ENCODE results near the gene PSD2. TPM values are rescaled to one million over a fixed set of nuclear protein-coding genes. Genes with fewer than 3 reads are reported as not detected.

The PSD2 gene
- total and polyA plus RNA-seq, 8 donors, result 0.06 to 0.66 (median 0.16) TPM

DNA sequence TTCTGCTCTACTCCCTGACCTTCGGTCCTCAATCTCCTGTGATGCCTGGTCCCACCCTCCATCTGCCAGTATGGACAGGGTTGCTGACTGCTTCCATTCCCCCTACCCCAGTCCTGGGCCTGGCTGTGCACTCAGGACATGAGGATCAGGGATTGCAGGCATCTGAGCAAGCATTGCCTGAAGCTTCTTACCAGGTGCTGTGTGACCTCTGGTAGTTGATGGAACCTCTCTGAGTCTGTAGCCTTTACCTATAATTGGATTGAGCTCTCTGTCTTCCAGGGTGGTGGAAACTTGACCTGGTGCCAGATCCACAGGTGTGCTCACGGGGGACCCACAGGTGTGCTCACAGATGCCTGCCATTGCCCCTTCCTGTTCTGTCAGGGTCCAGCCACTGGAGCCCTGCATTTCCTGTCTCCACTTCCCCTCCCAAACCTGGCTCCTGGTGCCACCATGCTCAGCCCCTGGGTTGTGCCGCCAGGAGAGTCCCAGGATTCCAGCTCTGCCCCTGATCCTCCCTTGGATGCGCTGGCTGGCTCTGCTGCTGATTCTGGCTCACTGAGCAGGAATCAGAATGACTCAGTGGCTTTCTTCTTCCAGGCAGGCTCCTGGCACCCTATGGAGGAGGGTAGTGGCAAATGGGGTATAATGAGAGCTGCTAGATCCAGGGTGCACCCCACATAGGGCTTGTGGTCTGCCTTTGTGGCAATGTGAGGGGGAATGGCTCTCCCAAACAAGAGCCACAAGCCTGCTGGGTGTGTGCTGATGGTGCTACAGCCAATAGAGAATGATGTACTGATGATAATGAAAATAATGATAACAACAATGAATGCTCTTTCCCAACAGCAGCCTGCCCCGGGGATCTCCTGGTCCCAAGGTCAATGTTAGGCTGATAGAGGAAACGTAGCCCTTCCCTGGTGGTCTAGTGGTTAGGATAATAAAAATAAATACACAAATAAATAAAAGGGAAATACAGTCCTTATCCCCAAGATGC, 35.2 kb upstream of the PSD2 start:
- DNase-seq, result peak in 1 of 6 donors; percentile 39
- Histone ChIP-seq H3K4me1 (peaks cover 7 to 14% (median 7%) of the 10 kb centered on the region in 3 donors), H3K4me3 (no peak overlapping the region), H3K27me3 (no peaks in the 10 kb centered on the region), H3K27ac (no peak overlapping the region), H3K36me3 (no peaks in the 10 kb centered on the region), H3K9me3 (no peaks in the 10 kb centered on the region)
- 49 to 53% methylated on average over 6 of the region's 6 CpGs for WGBS, 2 donors
- intact Hi-C loops (cut with DNase I), result loop anchor here in 2 of 3 donors (5.0 to 10.0 kb wide), 2 partner anchors 126 to 333 kb away; no protein-coding TSS in a partner anchor
- TF ChIP-seq, protein P1, sequence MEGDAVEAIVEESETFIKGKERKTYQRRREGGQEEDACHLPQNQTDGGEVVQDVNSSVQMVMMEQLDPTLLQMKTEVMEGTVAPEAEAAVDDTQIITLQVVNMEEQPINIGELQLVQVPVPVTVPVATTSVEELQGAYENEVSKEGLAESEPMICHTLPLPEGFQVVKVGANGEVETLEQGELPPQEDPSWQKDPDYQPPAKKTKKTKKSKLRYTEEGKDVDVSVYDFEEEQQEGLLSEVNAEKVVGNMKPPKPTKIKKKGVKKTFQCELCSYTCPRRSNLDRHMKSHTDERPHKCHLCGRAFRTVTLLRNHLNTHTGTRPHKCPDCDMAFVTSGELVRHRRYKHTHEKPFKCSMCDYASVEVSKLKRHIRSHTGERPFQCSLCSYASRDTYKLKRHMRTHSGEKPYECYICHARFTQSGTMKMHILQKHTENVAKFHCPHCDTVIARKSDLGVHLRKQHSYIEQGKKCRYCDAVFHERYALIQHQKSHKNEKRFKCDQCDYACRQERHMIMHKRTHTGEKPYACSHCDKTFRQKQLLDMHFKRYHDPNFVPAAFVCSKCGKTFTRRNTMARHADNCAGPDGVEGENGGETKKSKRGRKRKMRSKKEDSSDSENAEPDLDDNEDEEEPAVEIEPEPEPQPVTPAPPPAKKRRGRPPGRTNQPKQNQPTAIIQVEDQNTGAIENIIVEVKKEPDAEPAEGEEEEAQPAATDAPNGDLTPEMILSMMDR (IDR thresholded peaks at IDR 0.05), result no peak
- FAIRE-seq, result no peak
- no peak for ATAC-seq

DNA sequence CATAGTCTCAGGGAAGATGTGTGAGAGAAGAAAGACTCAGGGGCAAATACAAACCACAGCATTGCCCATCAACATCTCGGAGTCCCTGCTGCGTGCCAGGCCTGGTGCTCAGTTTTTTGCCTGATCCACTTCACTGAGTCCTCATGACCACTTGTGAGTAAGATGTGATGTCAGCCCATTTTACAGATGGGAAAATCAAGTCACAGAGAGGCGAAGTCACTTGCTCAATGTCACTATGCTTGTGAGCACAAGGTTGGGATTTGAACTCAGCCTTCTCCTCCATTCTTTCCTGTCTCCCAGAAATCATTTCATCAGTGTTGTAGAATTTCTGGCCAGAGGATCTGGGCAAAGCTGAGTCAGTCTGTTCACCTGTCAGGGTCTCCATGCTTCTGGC, 34.6 kb upstream of the PSD2 start:
- WGBS, 2 donors, result 87 to 100% methylated on average over 3 of the region's 3 CpGs
- DNase-seq (peak in 1 of 6 donors; percentile 7), FAIRE-seq (no peak), ATAC-seq (no peak)
- H3K9me3 ChIP-seq, result no peaks in the 10 kb centered on the region
- H3K27me3 ChIP-seq, result no peaks in the 10 kb centered on the region
- intact Hi-C loops (cut with DNase I), result loop anchor here in 2 of 3 donors (5.0 to 10.0 kb wide), 2 partner anchors 126 to 334 kb away; no protein-coding TSS in a partner anchor
- H3K4me1 ChIP-seq, result peaks cover 3 to 9% (median 7%) of the 10 kb centered on the region in 3 donors
- H3K4me3 ChIP-seq, result no peak overlapping the region
- no peak overlapping the region for H3K27ac ChIP-seq
- TF ChIP-seq, protein P1 (IDR thresholded peaks at IDR 0.05), result no peak
- H3K36me3 ChIP-seq, result no peaks in the 10 kb centered on the region

DNA sequence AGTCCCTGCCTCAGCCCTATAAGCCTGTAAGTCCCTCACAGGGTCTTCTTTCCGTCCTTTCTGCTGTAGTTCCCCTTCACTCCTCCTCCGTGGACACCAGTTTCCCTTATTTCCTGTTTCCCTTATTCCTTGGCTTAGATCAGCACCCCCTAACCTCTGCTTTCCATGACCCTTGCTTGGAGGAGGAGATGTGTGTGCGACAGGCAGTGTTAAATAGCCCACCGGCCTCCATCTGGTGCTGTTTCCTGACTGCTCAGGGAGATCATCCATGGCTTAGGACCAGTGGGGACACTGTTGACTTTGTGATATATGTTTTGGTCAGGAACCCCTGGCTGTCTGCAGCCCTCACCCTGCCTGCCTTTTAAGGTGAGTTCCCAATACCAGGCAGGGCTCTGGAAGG, 34.1 kb upstream of the PSD2 start:
- H3K4me1 ChIP-seq, result peaks cover 0 to 7% (median 7%) of the 10 kb centered on the region in 3 donors
- H3K27ac ChIP-seq, result no peak overlapping the region
- no peak overlapping the region for H3K4me3 ChIP-seq
- intact Hi-C loops (cut with DNase I), result loop anchor here in 2 of 3 donors (5.0 to 10.0 kb wide), 2 partner anchors 127 to 334 kb away; no protein-coding TSS in a partner anchor
- ATAC-seq, result no peak
- no peaks in the 10 kb centered on the region for H3K27me3 ChIP-seq
- H3K9me3 ChIP-seq, result no peaks in the 10 kb centered on the region
- TF ChIP-seq, protein P1 (IDR thresholded peaks at IDR 0.05), result no peak
- H3K36me3 ChIP-seq, result no peaks in the 10 kb centered on the region
- FAIRE-seq, result no peak
- WGBS, 2 donors, result 80 to 84% methylated on average over 4 of the region's 4 CpGs
- DNase-seq, result peak in 1 of 6 donors; percentile 12

DNA sequence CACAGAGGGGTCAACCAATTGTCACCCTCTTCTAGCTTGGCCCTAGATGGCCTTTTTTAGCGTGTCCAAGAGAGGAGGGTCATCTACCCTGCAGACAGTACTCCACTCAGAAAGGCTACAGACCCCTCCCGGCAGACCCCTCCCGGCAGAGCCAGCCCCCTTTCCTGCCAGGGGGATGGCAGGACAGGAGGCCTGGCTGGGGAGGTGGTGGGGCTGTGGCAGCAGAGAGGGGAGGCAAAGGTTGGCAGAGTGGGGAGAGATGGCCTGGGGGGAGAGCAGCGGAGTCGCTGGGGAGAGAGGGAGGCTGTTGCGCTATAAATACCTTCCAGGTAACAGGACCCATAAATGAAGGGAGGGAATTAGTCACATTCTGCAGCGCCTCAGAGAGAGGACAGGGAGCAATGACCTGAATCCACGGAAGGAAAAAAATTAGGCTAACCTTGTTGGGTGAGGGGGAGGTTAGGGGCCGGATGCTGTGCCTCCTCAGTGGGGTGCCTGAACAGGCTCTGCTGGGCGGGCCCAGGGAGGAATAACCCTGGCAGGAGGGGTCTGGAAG, 32.9 kb upstream of the PSD2 start:
- Histone ChIP-seq H3K27ac (no peak overlapping the region), H3K36me3 (no peaks in the 10 kb centered on the region), H3K9me3 (no peaks in the 10 kb centered on the region), H3K27me3 (no peaks in the 10 kb centered on the region), H3K4me1 (peaks cover 0 to 7% (median 7%) of the 10 kb centered on the region in 3 donors), H3K4me3 (no peak overlapping the region)
- no peak for ATAC-seq
- peak in 1 of 6 donors; percentile 25 for DNase-seq
- FAIRE-seq, result no peak
- TF ChIP-seq, protein P1 (IDR thresholded peaks at IDR 0.05), result no peak
- intact Hi-C loops (cut with DNase I), result loop anchor here in 2 of 3 donors (5.0 to 10.0 kb wide), 2 partner anchors 128 to 335 kb away; no protein-coding TSS in a partner anchor
- 83 to 85% methylated on average over 10 of the region's 10 CpGs for WGBS, 2 donors

All from pancreas (tissue), 10 donors.